Immature natural killer cell (primary cell): ENCODE measurements around the gene CYP27B1. TPM values are rescaled to one million over a fixed set of nuclear protein-coding genes. Genes with fewer than 3 reads are reported as not detected.

Source experiments
- DNase-seq, 3 donors: peaks; one replicate each; pipeline ENCODE4 v3.0.0; 2022; ENCODE audit warnings: mixed read lengths in 1 of 3
- H3K27ac Mint-ChIP-seq, 6 donors: one replicate each; pipeline ENCODE4 v1.8.0; 2020; ENCODE audit warnings: mixed read lengths in 6 of 6, mild to moderate bottlenecking in 5 of 6, inconsistent platforms in 4 of 6, moderate library complexity in 3 of 6
- H3K27me3 Mint-ChIP-seq, 3 donors: one replicate each; pipeline ENCODE4 v1.8.0; 2020 to 2021; ENCODE audit warnings: low read depth in 3 of 3, mild to moderate bottlenecking in 3 of 3, mixed read lengths in 3 of 3, moderate library complexity in 3 of 3, inconsistent platforms in 1 of 3
- H3K36me3 Mint-ChIP-seq, 3 donors: one replicate each; pipeline ENCODE4 v1.8.0; 2020; ENCODE audit warnings: mixed read lengths in 3 of 3, inconsistent platforms in 2 of 3, mild to moderate bottlenecking in 2 of 3
- H3K4me1 Mint-ChIP-seq, 2 donors: one replicate each; pipeline ENCODE4 v1.8.0; 2020; ENCODE audit warnings: inconsistent platforms in 2 of 2, mild to moderate bottlenecking in 2 of 2, mixed read lengths in 2 of 2, moderate library complexity in 1 of 2
- H3K4me3 Mint-ChIP-seq, 5 donors: one replicate each; pipeline ENCODE4 v1.8.0; 2020; ENCODE audit warnings: mild to moderate bottlenecking in 5 of 5, mixed read lengths in 5 of 5, inconsistent platforms in 3 of 5, moderate library complexity in 3 of 5
- H3K9me3 Mint-ChIP-seq, 6 donors: one replicate each; pipeline ENCODE4 v1.8.0; 2020; ENCODE audit warnings: mild to moderate bottlenecking in 6 of 6, mixed read lengths in 6 of 6, inconsistent platforms in 4 of 6, moderate library complexity in 3 of 6
- polyA plus RNA-seq, 3 donors: library from polyadenylated mRNA; unstranded; fragments of 300-500 nt; fragmentation: Illumina TruSeq; gene quantifications; one replicate each; pipeline ENCODE4 v1.2.3, GENCODE V29; 2021

The CYP27B1 gene
- polyA plus RNA-seq, 3 donors from 2014 or later: not detected

DNA sequence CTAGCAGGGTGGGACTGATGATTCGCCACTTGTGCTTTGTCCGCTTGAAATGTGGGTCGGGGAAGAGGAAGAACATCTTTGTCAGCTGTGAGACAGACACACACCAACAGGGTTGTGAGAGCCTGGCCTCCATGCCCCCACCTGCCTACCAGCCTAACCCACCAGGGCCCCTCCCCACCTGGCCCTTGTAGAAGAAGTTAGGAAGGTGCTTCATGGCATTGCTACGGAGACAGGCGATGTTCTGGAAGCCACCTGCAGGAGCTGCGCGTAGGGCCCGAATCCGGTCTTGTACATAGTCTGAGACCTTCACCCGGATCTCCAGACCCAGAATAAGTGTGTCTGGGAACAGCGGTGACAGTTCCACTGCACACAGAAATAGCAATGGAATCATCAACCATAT lies 2.7 kb upstream of the CYP27B1 start:
- peak overlapping the region in 4 of 5 donors; percentile 0 to 51 (median 48) for H3K4me3 Mint-ChIP-seq
- peak overlapping the region in 1 of 6 donors; percentile 15 for H3K27ac Mint-ChIP-seq
- no peak for DNase-seq
- H3K27me3 Mint-ChIP-seq: peaks cover 10 to 19% (median 13%) of the 10 kb centered on the region in 3 donors
- peaks cover 34 to 46% of the 10 kb centered on the region in 2 donors for H3K4me1 Mint-ChIP-seq
- H3K36me3 Mint-ChIP-seq: peaks cover 5 to 9% (median 6%) of the 10 kb centered on the region in 3 donors
- no peaks in the 10 kb centered on the region for H3K9me3 Mint-ChIP-seq

DNA sequence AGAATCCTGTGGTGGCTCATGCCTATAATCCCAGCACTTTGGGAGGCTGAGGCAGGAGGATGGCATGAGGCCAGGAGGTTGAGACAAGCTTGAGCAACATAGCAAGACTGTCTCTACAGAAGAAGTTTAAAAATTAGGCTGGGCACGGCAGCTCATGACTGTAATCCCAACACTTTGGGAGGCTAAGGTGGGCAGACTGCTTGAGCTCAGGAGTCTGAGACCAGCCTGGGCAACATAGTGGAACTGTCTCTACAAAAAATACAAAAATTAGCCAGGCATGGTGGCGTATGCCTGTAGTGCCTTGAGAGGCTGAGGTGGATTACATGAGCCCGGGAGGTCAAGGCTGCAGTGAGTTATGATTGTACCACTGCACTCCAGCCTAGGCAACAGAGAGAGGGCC lies 998 bp upstream of the CYP27B1 start:
- Mint-ChIP-seq H3K4me1 (peaks cover 39 to 48% of the 10 kb centered on the region in 2 donors), H3K4me3 (no peak overlapping the region), H3K27me3 (peaks cover 19 to 27% (median 26%) of the 10 kb centered on the region in 3 donors), H3K36me3 (peaks cover 5 to 9% (median 6%) of the 10 kb centered on the region in 3 donors), H3K9me3 (no peaks in the 10 kb centered on the region), H3K27ac (no peak overlapping the region)
- DNase-seq: no peak

DNA sequence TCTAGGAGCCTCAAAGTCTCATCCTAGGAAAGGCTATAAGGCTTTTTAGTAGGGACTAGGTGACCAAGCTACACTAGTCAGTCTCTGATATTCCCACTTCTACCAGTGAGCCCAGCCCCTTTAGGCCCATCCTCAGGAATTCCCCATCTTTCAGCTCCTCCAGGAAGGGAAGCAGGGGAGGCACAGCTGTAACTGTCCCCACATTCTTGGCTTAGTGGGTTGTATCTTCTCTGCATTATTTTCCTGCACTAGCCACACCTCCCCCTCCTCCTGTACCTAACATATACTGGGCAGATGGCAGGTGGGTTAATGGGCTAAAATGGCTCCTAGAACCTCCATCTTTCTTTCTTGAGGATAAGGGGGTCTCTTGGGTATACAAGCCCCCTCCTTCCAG lies 424 bp upstream of the CYP27B1 start:
- no peaks in the 10 kb centered on the region for H3K9me3 Mint-ChIP-seq
- peaks cover 37 to 45% of the 10 kb centered on the region in 2 donors for H3K4me1 Mint-ChIP-seq
- H3K36me3 Mint-ChIP-seq: peaks cover 5 to 9% (median 6%) of the 10 kb centered on the region in 3 donors

DNA sequence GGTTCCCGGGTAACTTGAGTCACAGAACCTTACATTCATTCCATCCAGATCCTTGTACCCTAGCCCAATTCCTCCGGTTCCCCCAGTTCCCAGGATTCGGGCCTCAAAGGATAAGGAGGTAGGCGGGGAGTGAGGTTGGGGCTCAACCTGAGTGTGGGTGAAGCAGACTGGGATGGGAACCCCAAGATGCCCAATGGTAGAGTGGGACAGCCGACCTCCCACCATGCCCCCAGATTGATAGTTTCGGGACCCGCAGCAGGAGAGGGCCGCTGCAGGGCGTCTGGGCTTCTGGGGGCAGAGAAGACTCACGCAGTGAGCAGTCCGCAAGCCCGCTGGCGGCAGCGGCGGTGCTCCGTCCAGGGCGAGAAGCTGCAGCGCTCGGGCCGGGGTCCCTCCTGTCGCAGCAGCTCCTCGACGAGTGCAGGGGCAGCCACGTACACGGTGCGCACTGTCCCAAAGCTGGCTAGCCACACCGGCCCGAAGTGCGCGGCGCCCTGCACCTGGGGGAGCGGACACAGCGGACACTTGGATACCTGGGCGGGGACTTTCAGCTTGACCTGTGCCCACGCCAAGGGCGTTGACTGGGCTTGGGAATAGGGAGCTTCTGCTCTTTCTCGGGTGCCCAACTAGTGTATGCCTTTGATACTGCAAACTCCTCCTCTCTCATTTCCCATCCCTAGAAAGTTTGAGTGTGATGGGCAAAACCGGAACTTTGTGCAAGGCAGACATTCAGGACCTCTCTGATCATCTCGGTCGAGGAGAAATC lies 997 bp downstream of the CYP27B1 start:
- Mint-ChIP-seq H3K27ac (peak overlapping the region in 1 of 6 donors; percentile 10), H3K4me1 (peaks cover 29 to 34% of the 10 kb centered on the region in 2 donors), H3K4me3 (peak overlapping the region; percentile 69 to 83 (median 71)), H3K27me3 (peaks cover 18 to 30% (median 20%) of the 10 kb centered on the region in 3 donors), H3K9me3 (no peaks in the 10 kb centered on the region), H3K36me3 (peaks cover 5 to 11% (median 6%) of the 10 kb centered on the region in 3 donors)
- DNase-seq: no peak

More for the DNA sequence above, 424 bp upstream of the CYP27B1 start:
- peaks cover 22 to 30% (median 26%) of the 10 kb centered on the region in 3 donors for H3K27me3 Mint-ChIP-seq
- no peak for DNase-seq
- no peak overlapping the region for H3K27ac Mint-ChIP-seq
- peak overlapping the region in 2 of 5 donors; percentile 70 to 71 for H3K4me3 Mint-ChIP-seq

DNA sequence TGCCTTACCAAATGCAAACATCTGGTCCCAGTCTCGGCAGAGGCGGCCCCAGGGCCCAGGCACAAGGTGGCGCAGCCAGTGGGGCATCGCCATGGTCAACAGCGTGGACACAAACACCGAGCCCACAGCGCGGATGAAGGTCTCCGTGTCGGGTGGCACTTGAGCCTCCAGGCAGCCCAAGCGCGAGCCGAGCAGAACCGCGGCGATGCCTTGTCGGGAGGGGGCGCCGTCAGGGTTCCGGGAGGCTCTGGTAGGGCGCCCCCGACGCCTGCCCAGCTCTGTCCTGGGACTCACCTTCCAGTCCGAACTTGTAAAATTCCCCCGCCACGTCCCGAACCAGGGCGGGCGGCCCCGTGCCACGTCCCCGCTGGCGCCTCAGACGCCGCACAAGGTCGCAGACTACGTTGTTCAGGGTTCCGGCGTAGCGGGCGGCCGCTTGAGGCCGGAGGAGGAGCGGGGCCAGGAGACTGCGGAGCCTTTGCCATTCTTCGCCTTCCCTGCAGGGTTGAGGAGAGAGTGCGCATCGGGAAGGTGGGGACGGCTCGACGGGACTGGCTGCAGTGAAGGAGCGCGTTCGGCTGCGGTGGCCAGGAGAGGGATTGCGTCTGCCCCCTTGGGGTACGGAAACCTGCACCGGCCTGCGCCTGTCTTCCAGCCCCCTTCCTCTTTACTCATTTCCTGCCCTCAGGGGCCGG lies 1.7 kb downstream of the CYP27B1 start:
- Mint-ChIP-seq H3K4me3 (peak overlapping the region; percentile 61 to 83 (median 69)), H3K36me3 (peaks cover 4 to 13% (median 6%) of the 10 kb centered on the region in 3 donors), H3K27ac (no peak overlapping the region), H3K9me3 (no peaks in the 10 kb centered on the region), H3K27me3 (peaks cover 18 to 30% (median 20%) of the 10 kb centered on the region in 3 donors), H3K4me1 (peaks cover 29 to 34% of the 10 kb centered on the region in 2 donors)
- peak in 2 of 3 donors; percentile 33 to 35 for DNase-seq

DNA sequence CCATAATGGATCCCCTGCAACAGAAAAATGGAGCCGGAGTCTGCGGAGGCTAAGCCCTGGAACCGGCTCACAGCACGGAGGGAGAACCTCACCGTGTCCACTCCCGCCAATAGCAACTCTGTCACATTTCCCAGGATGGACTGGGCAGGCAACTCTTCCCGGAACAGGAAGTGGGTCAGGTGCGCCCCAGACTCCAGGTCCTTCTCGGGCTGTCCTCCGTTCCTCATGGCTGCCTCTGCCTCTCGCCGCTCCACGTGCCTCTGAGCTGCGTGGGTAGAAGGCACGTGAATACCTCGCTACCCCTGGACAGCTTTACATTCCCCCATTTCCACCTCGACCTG lies 2.2 kb downstream of the CYP27B1 start:
- Mint-ChIP-seq H3K36me3 (peaks cover 0 to 13% (median 6%) of the 10 kb centered on the region in 3 donors), H3K4me1 (peaks cover 29 to 30% of the 10 kb centered on the region in 2 donors), H3K9me3 (no peaks in the 10 kb centered on the region), H3K4me3 (peak overlapping the region; percentile 52 to 83 (median 69)), H3K27me3 (peaks cover 19 to 30% (median 20%) of the 10 kb centered on the region in 3 donors), H3K27ac (no peak overlapping the region)
- DNase-seq: no peak

DNA sequence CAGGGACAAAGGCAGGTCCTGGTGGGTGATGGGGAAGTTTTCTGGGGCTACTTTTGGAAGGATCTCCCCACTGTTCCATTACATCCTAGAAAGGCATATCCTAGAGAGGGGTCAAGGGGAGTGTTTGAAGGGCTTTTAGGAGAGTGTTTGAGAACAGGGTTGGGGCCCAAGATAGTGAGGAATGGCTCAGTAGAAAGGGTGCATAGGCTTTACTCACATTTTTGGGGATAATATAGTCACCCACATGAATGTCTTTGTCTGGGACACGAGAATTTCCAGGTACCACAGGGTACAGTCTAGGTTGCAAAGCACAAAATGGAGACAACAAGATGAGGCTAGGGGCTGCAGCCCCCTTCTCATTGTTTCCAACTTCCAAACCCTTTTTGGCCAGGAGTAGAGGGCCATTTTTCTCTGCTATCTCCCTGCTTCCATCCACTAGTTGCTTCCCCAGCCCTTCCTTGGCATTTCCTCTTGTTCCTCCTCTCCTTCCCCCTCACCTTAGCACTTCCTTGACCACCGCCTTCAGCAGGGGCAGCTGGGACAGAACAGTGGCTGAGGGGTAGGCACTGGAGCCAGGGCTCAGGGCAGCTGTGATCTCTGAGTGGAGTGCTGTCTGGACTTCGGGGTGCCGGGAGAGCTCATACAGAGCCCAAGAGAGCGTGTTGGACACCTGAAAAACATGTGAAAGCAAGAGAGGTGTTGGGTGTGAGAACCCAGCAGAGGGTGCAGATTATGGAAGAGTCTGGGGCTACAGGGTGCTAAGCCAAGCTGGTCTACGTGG lies 2.8 kb downstream of the CYP27B1 start:
- Mint-ChIP-seq H3K27me3 (peaks cover 18 to 30% (median 20%) of the 10 kb centered on the region in 3 donors), H3K4me3 (peak overlapping the region; percentile 52 to 83 (median 69)), H3K36me3 (peaks cover 3 to 10% (median 4%) of the 10 kb centered on the region in 3 donors), H3K27ac (no peak overlapping the region), H3K9me3 (no peaks in the 10 kb centered on the region), H3K4me1 (peaks cover 29 to 35% of the 10 kb centered on the region in 2 donors)
- no peak for DNase-seq

DNA sequence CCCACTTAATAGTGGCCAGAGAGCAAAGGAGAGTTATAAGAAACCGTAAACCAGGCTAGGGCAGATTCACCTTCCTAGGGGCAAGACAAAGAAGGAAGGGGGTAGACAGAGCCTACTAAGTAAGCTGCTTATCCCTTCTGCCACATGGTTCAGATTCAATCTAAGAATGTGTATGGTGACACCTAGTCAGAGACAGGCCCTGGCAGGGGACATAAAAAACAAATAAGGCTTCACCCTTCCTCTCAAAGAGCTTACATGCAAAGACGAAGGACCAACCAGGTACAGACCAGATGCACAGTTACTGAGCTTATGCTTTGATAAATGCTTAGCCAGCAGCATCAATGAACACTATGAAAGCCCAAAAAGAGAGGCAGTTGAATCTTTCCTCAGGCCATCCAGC lies 4.4 kb downstream of the CYP27B1 start:
- no peaks in the 10 kb centered on the region for H3K9me3 Mint-ChIP-seq
- DNase-seq: no peak
- peaks cover 29 to 35% of the 10 kb centered on the region in 2 donors for H3K4me1 Mint-ChIP-seq
- no peak overlapping the region for H3K4me3 Mint-ChIP-seq
- H3K27ac Mint-ChIP-seq: no peak overlapping the region
- peaks cover 16 to 30% (median 20%) of the 10 kb centered on the region in 3 donors for H3K27me3 Mint-ChIP-seq
- H3K36me3 Mint-ChIP-seq: peaks cover 0 to 8% (median 3%) of the 10 kb centered on the region in 3 donors

DNA sequence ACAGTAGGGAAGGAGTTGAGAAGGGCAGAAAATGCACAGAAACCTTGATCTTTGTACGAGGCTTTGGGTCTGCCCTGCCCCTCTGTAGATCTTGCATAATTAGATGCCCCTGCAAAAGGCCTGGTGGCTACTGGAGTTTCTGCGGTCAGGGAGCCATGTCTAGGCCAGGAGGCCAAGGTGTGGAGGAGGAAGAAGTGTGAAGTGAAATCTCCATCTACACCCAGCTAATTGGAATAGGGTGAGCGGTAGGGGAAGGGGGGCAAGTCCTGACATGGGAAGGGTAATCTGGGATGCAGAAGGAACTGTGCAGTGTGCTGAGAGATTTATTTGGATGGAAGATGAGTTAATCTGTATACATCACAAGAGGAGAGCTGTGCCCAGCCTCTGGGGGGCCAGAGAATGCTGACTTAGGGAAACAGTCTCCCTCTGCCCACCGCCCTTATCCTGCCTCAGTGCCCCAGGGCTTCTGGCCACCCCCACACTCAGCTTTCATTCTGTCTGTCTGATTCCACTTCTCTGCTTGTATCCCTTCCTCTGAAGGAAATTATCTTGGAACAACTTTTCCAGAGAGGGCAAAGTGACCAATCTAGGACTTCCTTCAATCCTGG lies 5.4 kb downstream of the CYP27B1 start:
- Mint-ChIP-seq H3K27ac (no peak overlapping the region), H3K36me3 (peaks cover 0 to 8% (median 3%) of the 10 kb centered on the region in 3 donors), H3K4me1 (peaks cover 31 to 36% of the 10 kb centered on the region in 2 donors), H3K9me3 (no peaks in the 10 kb centered on the region), H3K27me3 (peaks cover 16 to 31% (median 19%) of the 10 kb centered on the region in 3 donors), H3K4me3 (no peak overlapping the region)
- DNase-seq: no peak

DNA sequence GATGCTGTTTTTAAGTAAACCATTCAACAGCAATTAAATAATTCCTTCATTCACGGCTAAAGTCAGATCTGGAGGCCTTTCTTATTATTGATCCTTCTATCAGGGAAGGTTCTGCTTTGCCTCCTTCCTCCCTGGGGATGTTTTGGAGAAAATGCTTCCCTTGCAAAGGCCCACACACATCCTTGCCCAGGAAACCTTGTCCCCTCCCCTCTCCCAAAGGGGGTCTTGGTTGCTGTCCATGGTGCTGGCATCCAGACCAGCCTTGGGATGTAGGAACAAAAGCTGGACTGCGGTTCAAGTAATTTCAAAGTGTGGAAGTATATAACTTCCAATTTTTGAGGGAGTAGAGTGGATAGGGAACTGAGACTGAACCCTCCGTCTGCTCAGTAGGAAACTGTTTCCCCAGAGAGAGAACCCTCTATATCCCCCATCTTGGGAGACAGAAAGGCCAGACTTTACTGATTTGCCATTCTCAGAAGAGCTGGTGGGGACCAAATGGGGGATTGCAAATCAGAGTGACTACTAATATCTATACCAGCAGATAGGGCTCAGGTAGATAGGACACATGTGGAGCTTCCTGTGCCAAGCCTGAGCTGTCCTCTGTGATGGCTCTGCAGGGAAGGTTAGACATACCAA lies 6.4 kb downstream of the CYP27B1 start:
- H3K4me1 Mint-ChIP-seq: peaks cover 27 to 31% of the 10 kb centered on the region in 2 donors
- H3K4me3 Mint-ChIP-seq: no peak overlapping the region
- no peak overlapping the region for H3K27ac Mint-ChIP-seq
- H3K9me3 Mint-ChIP-seq: no peaks in the 10 kb centered on the region
- DNase-seq: no peak
- H3K36me3 Mint-ChIP-seq: peaks cover 0 to 8% (median 3%) of the 10 kb centered on the region in 3 donors
- H3K27me3 Mint-ChIP-seq: peaks cover 11 to 23% (median 13%) of the 10 kb centered on the region in 3 donors

DNA sequence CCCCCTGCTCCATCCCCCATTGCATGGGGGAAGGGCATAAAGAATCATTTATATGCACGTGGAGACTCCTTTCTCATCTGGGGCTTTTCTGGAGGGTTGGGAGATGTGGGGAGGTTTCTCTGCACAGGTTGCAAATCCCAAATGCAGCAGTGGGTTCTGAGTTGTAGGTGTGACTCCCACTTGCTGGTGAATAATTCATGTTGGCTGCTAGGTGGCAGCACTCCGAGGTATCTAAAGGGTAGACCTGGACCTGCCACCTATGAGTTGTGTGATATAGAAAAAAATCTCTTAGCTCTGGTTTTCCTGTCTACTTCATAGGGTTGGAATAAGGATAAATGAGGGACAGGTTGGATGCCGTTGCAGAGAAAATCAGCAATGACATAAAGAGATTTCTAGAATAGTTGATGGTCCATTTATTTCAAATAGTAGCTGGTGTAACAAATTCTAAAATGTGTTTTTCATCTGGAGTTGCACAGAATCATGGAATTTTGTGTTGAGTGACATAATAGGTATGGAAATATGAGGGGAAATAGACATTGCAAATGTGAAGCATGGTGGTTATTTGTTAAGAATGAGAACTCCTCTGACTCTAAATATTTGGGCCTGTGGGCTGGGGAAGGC lies 7.4 kb downstream of the CYP27B1 start:
- Mint-ChIP-seq H3K9me3 (no peaks in the 10 kb centered on the region), H3K27ac (no peak overlapping the region), H3K36me3 (peaks cover 0 to 8% (median 3%) of the 10 kb centered on the region in 3 donors), H3K4me1 (peaks cover 20 to 25% of the 10 kb centered on the region in 2 donors), H3K4me3 (no peak overlapping the region), H3K27me3 (peaks cover 8 to 20% (median 11%) of the 10 kb centered on the region in 3 donors)
- peak in 1 of 3 donors; percentile 33 for DNase-seq

DNA sequence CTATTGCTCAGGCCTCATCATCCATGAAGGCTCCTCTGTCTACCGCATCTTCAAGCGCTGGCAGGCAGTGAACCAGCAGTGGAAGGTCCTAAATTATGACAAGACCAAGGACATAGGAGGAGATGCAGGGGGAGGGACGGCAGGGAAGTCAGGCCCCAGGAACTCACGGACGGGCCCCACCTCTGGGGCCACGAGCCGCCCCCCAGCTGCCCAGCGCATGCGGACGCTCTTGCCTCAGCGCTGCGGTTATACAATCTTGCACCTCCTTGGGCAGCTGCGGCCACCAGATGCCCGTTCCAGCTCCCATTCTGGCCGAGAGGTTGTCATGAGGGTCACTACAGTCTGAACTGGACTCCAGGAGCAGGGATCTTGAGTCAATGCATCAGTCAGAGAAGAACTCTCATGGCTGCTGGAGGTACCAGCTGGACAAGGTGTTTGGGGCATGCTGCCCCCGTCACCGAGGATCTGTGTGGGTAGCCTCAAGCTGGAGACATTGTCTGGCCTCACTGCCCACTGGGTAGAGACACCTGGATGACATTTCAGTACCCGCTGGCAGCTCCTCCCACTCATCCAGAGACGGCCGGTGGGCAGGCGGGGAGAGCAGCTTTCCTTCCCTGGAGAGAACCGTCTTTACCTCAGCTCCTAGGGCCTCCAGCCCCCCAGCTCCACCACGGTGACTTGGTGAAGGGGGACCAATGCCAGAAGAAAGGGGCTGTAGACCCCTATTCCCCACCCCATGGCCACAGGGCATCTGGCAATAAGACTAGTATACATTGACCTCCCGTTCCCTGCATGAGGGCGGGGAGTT lies 8.1 kb downstream of the CYP27B1 start:
- no peak overlapping the region for H3K4me3 Mint-ChIP-seq
- no peak for DNase-seq

More for the DNA sequence above, 8.1 kb downstream of the CYP27B1 start:
- Mint-ChIP-seq H3K9me3 (no peaks in the 10 kb centered on the region), H3K27me3 (peaks cover 8 to 15% (median 12%) of the 10 kb centered on the region in 3 donors), H3K27ac (no peak overlapping the region), H3K4me1 (peaks cover 22 to 28% of the 10 kb centered on the region in 2 donors), H3K36me3 (peaks cover 0 to 8% (median 3%) of the 10 kb centered on the region in 3 donors)
